Natural killer cell (primary cell): ENCODE data around the gene NEAT1. TPM values are rescaled to one million over a fixed set of nuclear protein-coding genes. Genes with fewer than 3 reads are reported as not detected.

Experiments
- ATAC-seq, 3 donors: fragments of 150-1000 bp in 2 of 3; fragments of 200-7000 bp in 1 of 3; cut with Tn5 transposase; 1 replicate in 1 of 3; 2 replicates in 2 of 3; pipeline ENCODE4 v1.10.0; 2021; ENCODE audit warnings: mild to moderate bottlenecking in 2 of 3, moderate library complexity in 2 of 3
- DNase-seq, 2 donors: peaks; one replicate each; pipeline versions ENCODE4 v3.0.0 to v3.0.0-alpha.2; 2013 to 2021; ENCODE audit warnings: mixed read lengths in 1 of 2
- H3K27ac ChIP-seq: one replicate; pipeline ENCODE4 v1.5.1; 2013; ENCODE audit warnings: mild to moderate bottlenecking, low read length
- H3K27me3 ChIP-seq: one replicate; pipeline ENCODE4 v1.6.1; 2013; ENCODE audit warnings: low read length; ENCODE audit not compliant: control insufficient read depth, insufficient read depth
- H3K36me3 ChIP-seq: one replicate; pipeline ENCODE4 v1.6.1; 2013; ENCODE audit warnings: low read length; ENCODE audit not compliant: control insufficient read depth, insufficient read depth
- H3K4me1 ChIP-seq: one replicate; pipeline ENCODE4 v1.6.1; 2013; ENCODE audit warnings: low read length; ENCODE audit not compliant: control insufficient read depth, insufficient read depth
- H3K4me3 ChIP-seq: one replicate; pipeline ENCODE4 v1.5.1; 2013; ENCODE audit warnings: low read length
- H3K9me3 ChIP-seq: one replicate; pipeline ENCODE4 v1.6.1; 2013; ENCODE audit warnings: low read length; ENCODE audit not compliant: control insufficient read depth, insufficient read depth
- H3K27ac Mint-ChIP-seq, 2 donors: one replicate each; pipeline ENCODE4 v1.8.0; 2022; ENCODE audit warnings: mild to moderate bottlenecking in 2 of 2, mixed read lengths in 2 of 2, moderate library complexity in 1 of 2
- H3K27me3 Mint-ChIP-seq, 2 donors: one replicate each; pipeline ENCODE4 v1.8.0; 2022; ENCODE audit warnings: low read depth in 2 of 2, mixed read lengths in 2 of 2
- H3K36me3 Mint-ChIP-seq: one replicate; pipeline ENCODE4 v1.8.0; 2022; ENCODE audit warnings: mixed read lengths
- H3K4me1 Mint-ChIP-seq, 2 donors: one replicate each; pipeline ENCODE4 v1.8.0; 2022; ENCODE audit warnings: mixed read lengths in 2 of 2
- H3K4me3 Mint-ChIP-seq: one replicate; pipeline ENCODE4 v1.8.0; 2022; ENCODE audit warnings: mild to moderate bottlenecking, moderate library complexity, mixed read lengths
- H3K9me3 Mint-ChIP-seq, 2 donors: one replicate each; pipeline ENCODE4 v1.8.0; 2022; ENCODE audit warnings: mixed read lengths in 2 of 2
- CTCF ChIP-seq: fragments of 200-600 bp; IDR thresholded peaks from one replicate; pipeline ENCODE4 v1.8.0; 2022; ENCODE audit warnings: antibody characterized with exemption
- WGBS: methylation state at CpG from one replicate; pipeline ENCODE4 v1.1.7; 2013; ENCODE audit warnings: missing lambda C conversion rate; ENCODE audit not compliant: insufficient coverage; 5-methylcytosine and 5-hydroxymethylcytosine counted together
- intact Hi-C: fragments of 100-400 bp; cut with micrococcal nuclease; formaldehyde crosslinking; loops from one replicate; pipeline ENCODE4 v1.14.2; 2022
- total RNA-seq, 4 donors: library from RNA; stranded (reverse); fragments of 120-200 nt in 1 of 4; gene quantifications; one replicate each; pipeline versions ENCODE4 v1.2.3 to v1.2.4, GENCODE V29; 2013 to 2022

The NEAT1 gene
- total RNA-seq, 3 donors from 2014 or later (not counting 1 experiment from before 2014, with no cell fraction given) = 1,031 to 1,768 (median 1,493) TPM

- Histone ChIP-seq H3K4me1 (peaks cover 39% of the 10 kb centered on the region), H3K9me3 (no peaks in the 10 kb centered on the region), H3K36me3 (peaks cover 44% of the 10 kb centered on the region), H3K27me3 (no peaks in the 10 kb centered on the region), H3K4me3 (no peak overlapping the region), H3K27ac (peak overlapping the region; percentile 49)
- no peaks in the 10 kb centered on the region for H3K36me3 Mint-ChIP-seq
- intact Hi-C loops = loop anchor here (1.0 kb wide), 1 partner anchor 17 kb away; no protein-coding TSS in a partner anchor
- peaks cover 84 to 86% of the 10 kb centered on the region in 2 donors for H3K4me1 Mint-ChIP-seq
- peak; percentile 51 for TF ChIP-seq CTCF
- peak overlapping the region; percentile 98 to 100 for H3K27ac Mint-ChIP-seq
- DNase-seq = peak in 1 of 2 donors; percentile 78
- peak in 2 of 3 donors; percentile 14 to 15 for ATAC-seq
- H3K4me3 Mint-ChIP-seq = peak overlapping the region; percentile 95
- 100% methylated on average over 1 of the region's 1 CpG for WGBS
- H3K27me3 Mint-ChIP-seq = no peaks in the 10 kb centered on the region
- H3K9me3 Mint-ChIP-seq = no peaks in the 10 kb centered on the region
These were observed 10.3 kb downstream of the NEAT1 start for GRCh38 chr11:65432686-65433582.

GRCh38 chr11:65433657-65434056, 11.1 kb downstream of the NEAT1 start:
- ATAC-seq (no peak), DNase-seq (no peak)
- 84% methylated on average over 2 of the region's 2 CpGs for whole genome bisulfite sequencing
- Mint-ChIP-seq H3K27me3 (no peaks in the 10 kb centered on the region), H3K36me3 (no peaks in the 10 kb centered on the region), H3K4me3 (no peak overlapping the region), H3K4me1 (peaks cover 82 to 85% of the 10 kb centered on the region in 2 donors), H3K27ac (peak overlapping the region; percentile 98 to 100), H3K9me3 (no peaks in the 10 kb centered on the region)
- intact Hi-C loops = loop anchor here (1.0 kb wide), 1 partner anchor 17 kb away; no protein-coding TSS in a partner anchor
- TF ChIP-seq CTCF = no peak
- Histone ChIP-seq H3K4me3 (no peak overlapping the region), H3K9me3 (no peaks in the 10 kb centered on the region), H3K4me1 (peaks cover 32% of the 10 kb centered on the region), H3K27ac (no peak overlapping the region), H3K27me3 (no peaks in the 10 kb centered on the region), H3K36me3 (peaks cover 46% of the 10 kb centered on the region)

GRCh38 chr11:65434057-65434666, 11.6 kb downstream of the NEAT1 start:
- TF ChIP-seq CTCF = no peak
- peaks cover 82 to 85% of the 10 kb centered on the region in 2 donors for H3K4me1 Mint-ChIP-seq
- WGBS = 93% methylated on average over 2 of the region's 6 CpGs
- H3K27ac Mint-ChIP-seq = peak overlapping the region; percentile 66 to 98
- intact Hi-C loops = no loop called here
- peaks cover 29% of the 10 kb centered on the region for H3K4me1 ChIP-seq
- no peaks in the 10 kb centered on the region for H3K36me3 Mint-ChIP-seq
- H3K4me3 Mint-ChIP-seq = peak overlapping the region; percentile 13
- DNase-seq = no peak
- no peaks in the 10 kb centered on the region for H3K27me3 ChIP-seq
- H3K9me3 ChIP-seq = no peaks in the 10 kb centered on the region
- peaks cover 51% of the 10 kb centered on the region for H3K36me3 ChIP-seq
- no peaks in the 10 kb centered on the region for H3K27me3 Mint-ChIP-seq
- no peaks in the 10 kb centered on the region for H3K9me3 Mint-ChIP-seq
- no peak overlapping the region for H3K4me3 ChIP-seq
- ATAC-seq = no peak
- peak overlapping the region; percentile 4 for H3K27ac ChIP-seq
